ENCODE measurements around the gene TRPM1. TPM values are rescaled to one million over a fixed set of nuclear protein-coding genes. Genes with fewer than 3 reads are reported as not detected.

Gene TRPM1
- not detected in 2 replicates for total RNA-seq

DNA sequence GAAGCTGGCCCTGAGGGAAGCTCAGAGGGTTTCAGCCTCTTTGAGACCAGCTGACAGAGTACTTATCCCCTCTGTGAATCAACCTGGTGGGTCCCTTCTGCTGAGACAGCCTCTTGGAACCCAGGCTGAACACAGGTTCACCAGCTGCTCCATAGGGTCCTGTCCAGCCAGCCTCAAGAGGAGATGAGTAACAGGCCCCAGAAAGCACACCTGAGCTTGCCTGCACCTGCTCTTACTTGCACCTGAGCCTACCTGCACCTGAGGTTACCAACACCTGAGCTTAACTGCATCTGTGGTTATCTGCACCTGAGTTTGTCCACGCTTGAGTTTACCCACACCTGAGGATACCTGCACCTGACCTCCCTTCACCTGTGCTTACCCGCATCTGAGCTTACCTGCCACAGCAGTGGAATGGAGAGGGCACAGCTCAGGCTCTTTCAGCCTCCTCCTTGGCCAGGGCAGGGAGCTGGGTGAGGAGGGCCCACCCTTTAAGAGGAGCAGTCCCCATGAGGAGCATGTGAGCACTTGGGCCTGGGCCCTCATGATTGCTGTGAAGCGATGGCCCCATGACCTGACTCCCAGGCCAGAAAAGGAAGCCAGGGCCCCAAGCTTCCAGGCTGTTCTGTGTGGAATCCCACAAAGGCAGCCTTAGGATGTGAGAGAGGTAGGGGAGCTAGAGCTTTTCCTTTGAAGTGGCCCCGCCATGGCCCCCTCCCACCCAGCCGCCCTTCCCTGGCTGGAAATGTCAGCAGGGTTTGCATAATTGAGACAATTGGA lies at the start of gene TRPM1:
TRPM1 (minus strand) TSS at position 464 of the 777 bp plus-strand sequence. CDS start 20,370 bp downstream, outside the sequence.
- DNase-seq = no peak
- Mint-ChIP-seq H3K27ac (no peak within 1 kb of the TSS), H3K36me3 (ENCODE audit: low read depth) (no peaks in the 10 kb centered on the region), H3K4me3 (no peak within 1 kb of the TSS), H3K27me3 (peaks cover 11% of the 10 kb centered on the region), H3K4me1 (no peaks in the 10 kb centered on the region), H3K9me3 (no peaks in the 10 kb centered on the region)
- intact Hi-C loops (cut with micrococcal nuclease) = no loop called here

DNA sequence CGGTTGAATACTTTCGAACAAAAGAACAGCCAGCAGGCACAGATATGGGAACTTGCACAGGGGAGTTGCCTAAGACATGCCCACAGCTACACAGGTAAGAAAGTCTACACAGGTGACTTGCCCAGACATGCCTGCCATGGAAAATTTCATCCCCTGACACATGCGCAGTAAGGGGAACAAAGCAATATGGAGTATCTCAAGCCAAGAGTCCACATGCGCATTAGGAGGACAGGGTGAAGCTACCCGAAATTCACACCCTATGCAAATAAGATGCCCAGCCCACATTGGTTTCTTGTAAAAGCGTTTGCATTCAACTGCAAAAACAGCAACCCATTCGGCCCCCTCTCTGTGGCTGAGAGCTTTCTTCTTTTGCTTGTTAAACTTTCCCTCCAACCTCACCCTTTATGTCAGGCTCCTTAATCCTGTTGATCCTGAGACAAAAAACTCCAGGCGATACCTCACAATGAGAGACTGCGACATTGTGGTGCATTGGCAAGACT lies 49.3 kb upstream of the TRPM1 start:
- no peak overlapping the region for H3K4me3 Mint-ChIP-seq

GRCh38 chr15:31149987-31150386 lies 48.5 kb upstream of the TRPM1 start:
- intact Hi-C loops (cut with micrococcal nuclease) = no loop called here
- H3K9me3 Mint-ChIP-seq = no peaks in the 10 kb centered on the region
- no peak overlapping the region for H3K4me3 Mint-ChIP-seq
- peaks cover 3% of the 10 kb centered on the region for H3K27me3 Mint-ChIP-seq
- no peaks in the 10 kb centered on the region for H3K4me1 Mint-ChIP-seq
- no peaks in the 10 kb centered on the region for H3K36me3 Mint-ChIP-seq (ENCODE audit: low read depth)
- no peak for DNase-seq
- no peak overlapping the region for H3K27ac Mint-ChIP-seq

More for the DNA sequence above, 49.3 kb upstream of the TRPM1 start:
- H3K4me1 Mint-ChIP-seq = no peaks in the 10 kb centered on the region
- H3K27me3 Mint-ChIP-seq = peaks cover 3% of the 10 kb centered on the region
- intact Hi-C loops (cut with micrococcal nuclease) = no loop called here
- DNase-seq = no peak
- H3K9me3 Mint-ChIP-seq = no peaks in the 10 kb centered on the region
- no peak overlapping the region for H3K27ac Mint-ChIP-seq
- no peaks in the 10 kb centered on the region for H3K36me3 Mint-ChIP-seq (ENCODE audit: low read depth)

- intact Hi-C loops (cut with micrococcal nuclease) = no loop called here
- Mint-ChIP-seq H3K4me1 (no peaks in the 10 kb centered on the region), H3K9me3 (no peaks in the 10 kb centered on the region), H3K27me3 (peaks cover 3% of the 10 kb centered on the region), H3K36me3 (ENCODE audit: low read depth) (no peaks in the 10 kb centered on the region), H3K27ac (no peak overlapping the region), H3K4me3 (no peak overlapping the region)
- DNase-seq = no peak
Measured at GRCh38 chr15:31149088-31149505, 47.6 kb upstream of the TRPM1 start.

DNA sequence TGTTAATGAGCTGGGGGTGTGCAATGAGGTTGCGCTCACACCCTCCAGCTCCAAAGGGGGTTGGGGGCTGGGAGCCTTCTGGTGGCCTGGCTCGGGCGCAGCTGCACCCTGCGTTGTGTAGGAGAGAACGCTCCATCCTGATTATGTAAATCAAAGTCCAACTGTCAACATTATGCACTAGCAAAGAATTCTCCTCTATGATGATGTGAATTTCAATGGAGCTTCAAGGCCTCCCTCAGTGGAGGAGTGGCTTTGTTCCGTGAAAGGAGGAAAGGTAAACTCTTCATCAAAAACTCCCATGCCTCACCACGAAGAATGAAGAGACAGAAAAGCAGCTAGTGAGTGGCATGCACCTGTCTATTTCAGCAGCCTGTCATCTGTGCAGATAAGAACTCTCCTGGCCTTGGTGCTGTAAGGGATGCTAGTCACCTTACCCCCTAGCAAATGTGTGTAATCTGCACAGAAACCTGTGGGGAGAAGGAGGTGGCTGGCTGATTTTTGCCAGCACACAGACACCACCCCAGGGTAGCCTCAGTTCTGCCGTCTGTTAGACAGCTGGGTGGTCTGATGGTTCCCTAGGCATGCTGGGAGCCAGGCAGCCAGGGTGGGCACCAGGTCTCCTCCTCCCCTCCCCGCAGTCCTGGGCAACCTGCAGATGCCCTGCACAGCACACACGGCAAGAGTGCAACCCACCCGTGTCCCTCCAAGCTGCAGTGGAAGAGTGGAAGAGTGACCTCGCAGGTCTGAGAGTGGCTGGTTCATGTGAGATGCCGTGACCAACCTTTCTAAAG lies 47.0 kb upstream of the TRPM1 start:
- DNase-seq = no peak
- H3K4me1 Mint-ChIP-seq = no peaks in the 10 kb centered on the region
- no peak overlapping the region for H3K4me3 Mint-ChIP-seq
- no peaks in the 10 kb centered on the region for H3K36me3 Mint-ChIP-seq (ENCODE audit: low read depth)
- H3K27me3 Mint-ChIP-seq = peaks cover 3% of the 10 kb centered on the region
- no peaks in the 10 kb centered on the region for H3K9me3 Mint-ChIP-seq
- H3K27ac Mint-ChIP-seq = no peak overlapping the region
- intact Hi-C loops (cut with micrococcal nuclease) = no loop called here

- H3K4me3 Mint-ChIP-seq = no peak overlapping the region
- H3K4me1 Mint-ChIP-seq = no peaks in the 10 kb centered on the region
- no peak overlapping the region for H3K27ac Mint-ChIP-seq
- H3K9me3 Mint-ChIP-seq = no peaks in the 10 kb centered on the region
- peaks cover 4% of the 10 kb centered on the region for H3K27me3 Mint-ChIP-seq
- no peak for DNase-seq
- intact Hi-C loops (cut with micrococcal nuclease) = no loop called here
- no peaks in the 10 kb centered on the region for H3K36me3 Mint-ChIP-seq (ENCODE audit: low read depth)
Measured at GRCh38 chr15:31147944-31148296, 46.4 kb upstream of the TRPM1 start.

GRCh38 chr15:31147456-31147855 lies 45.9 kb upstream of the TRPM1 start:
- Mint-ChIP-seq H3K27ac (peak overlapping the region; percentile 31), H3K9me3 (no peaks in the 10 kb centered on the region), H3K4me3 (no peak overlapping the region), H3K4me1 (no peaks in the 10 kb centered on the region), H3K27me3 (peaks cover 4% of the 10 kb centered on the region), H3K36me3 (ENCODE audit: low read depth) (no peaks in the 10 kb centered on the region)
- DNase-seq = no peak
- intact Hi-C loops (cut with micrococcal nuclease) = no loop called here

- DNase-seq = no peak
- peaks cover 4% of the 10 kb centered on the region for H3K27me3 Mint-ChIP-seq
- H3K9me3 Mint-ChIP-seq = no peaks in the 10 kb centered on the region
- H3K27ac Mint-ChIP-seq = no peak overlapping the region
- H3K36me3 Mint-ChIP-seq (ENCODE audit: low read depth) = no peaks in the 10 kb centered on the region
- H3K4me3 Mint-ChIP-seq = no peak overlapping the region
- H3K4me1 Mint-ChIP-seq = no peaks in the 10 kb centered on the region
- intact Hi-C loops (cut with micrococcal nuclease) = no loop called here
Measured at GRCh38 chr15:31145271-31145911, 43.9 kb upstream of the TRPM1 start.

GRCh38 chr15:31141792-31142191 lies 40.3 kb upstream of the TRPM1 start:
- no peak overlapping the region for H3K4me3 Mint-ChIP-seq
- peaks cover 7% of the 10 kb centered on the region for H3K27me3 Mint-ChIP-seq
- no peaks in the 10 kb centered on the region for H3K4me1 Mint-ChIP-seq
- no peaks in the 10 kb centered on the region for H3K9me3 Mint-ChIP-seq
- intact Hi-C loops (cut with micrococcal nuclease) = no loop called here
- no peak for DNase-seq
- no peaks in the 10 kb centered on the region for H3K36me3 Mint-ChIP-seq (ENCODE audit: low read depth)
- H3K27ac Mint-ChIP-seq = no peak overlapping the region

GRCh38 chr15:31136607-31137328 lies 35.2 kb upstream of the TRPM1 start:
- DNase-seq = no peak
- intact Hi-C loops (cut with micrococcal nuclease) = no loop called here
- no peak overlapping the region for H3K27ac Mint-ChIP-seq

GRCh38 chr15:31136016-31136415 lies 34.5 kb upstream of the TRPM1 start:
- no peaks in the 10 kb centered on the region for H3K9me3 Mint-ChIP-seq
- no peaks in the 10 kb centered on the region for H3K36me3 Mint-ChIP-seq (ENCODE audit: low read depth)
- peaks cover 16% of the 10 kb centered on the region for H3K27me3 Mint-ChIP-seq
- no peak overlapping the region for H3K4me3 Mint-ChIP-seq
- H3K27ac Mint-ChIP-seq = no peak overlapping the region
- no peak for DNase-seq
- H3K4me1 Mint-ChIP-seq = peaks cover 2% of the 10 kb centered on the region
- intact Hi-C loops (cut with micrococcal nuclease) = no loop called here

More at GRCh38 chr15:31136607-31137328, 35.2 kb upstream of the TRPM1 start:
- H3K4me1 Mint-ChIP-seq = peaks cover 2% of the 10 kb centered on the region
- H3K27me3 Mint-ChIP-seq = peaks cover 16% of the 10 kb centered on the region
- no peaks in the 10 kb centered on the region for H3K36me3 Mint-ChIP-seq (ENCODE audit: low read depth)
- no peak overlapping the region for H3K4me3 Mint-ChIP-seq
- no peaks in the 10 kb centered on the region for H3K9me3 Mint-ChIP-seq

GRCh38 chr15:31135523-31135922 lies 34.0 kb upstream of the TRPM1 start:
- intact Hi-C loops (cut with micrococcal nuclease) = no loop called here

DNA sequence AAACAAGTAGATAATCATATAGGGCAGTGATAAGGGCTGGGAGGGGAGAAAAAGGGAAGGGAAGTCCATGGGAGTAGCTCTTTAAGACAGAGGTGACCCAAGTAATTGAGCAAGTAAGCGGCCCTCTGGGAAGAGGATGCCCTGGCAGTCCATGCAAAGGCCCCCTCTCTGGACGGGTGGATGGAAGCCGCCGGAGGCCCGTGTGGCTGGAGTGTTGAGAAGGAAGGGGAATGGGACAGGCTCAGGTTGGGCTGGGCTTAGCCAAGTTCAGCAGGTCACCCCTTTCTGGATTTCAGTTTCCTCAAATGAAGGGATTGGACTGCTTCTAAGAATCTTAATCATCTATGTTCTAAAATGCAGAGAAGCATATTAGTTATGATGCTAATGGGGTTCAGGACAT lies 32.4 kb upstream of the TRPM1 start:
- no peaks in the 10 kb centered on the region for H3K36me3 Mint-ChIP-seq (ENCODE audit: low read depth)
- no peaks in the 10 kb centered on the region for H3K9me3 Mint-ChIP-seq
- intact Hi-C loops (cut with micrococcal nuclease) = no loop called here
- H3K27me3 Mint-ChIP-seq = peaks cover 16% of the 10 kb centered on the region
- DNase-seq = no peak
- no peak overlapping the region for H3K4me3 Mint-ChIP-seq
- H3K27ac Mint-ChIP-seq = no peak overlapping the region
- H3K4me1 Mint-ChIP-seq = peaks cover 3% of the 10 kb centered on the region

More at GRCh38 chr15:31135523-31135922, 34.0 kb upstream of the TRPM1 start:
- Mint-ChIP-seq H3K27ac (no peak overlapping the region), H3K36me3 (ENCODE audit: low read depth) (no peaks in the 10 kb centered on the region), H3K9me3 (no peaks in the 10 kb centered on the region), H3K27me3 (peaks cover 16% of the 10 kb centered on the region), H3K4me1 (peaks cover 2% of the 10 kb centered on the region), H3K4me3 (no peak overlapping the region)
- DNase-seq = no peak
